OCI-LY1 (cell line): Measurements from ENCODE around the gene ENTPD8.

ENCODE experiments used
- CTCF ChIP-seq: fragments of 200-600 bp; sonication (generic), shearing (Covaris generic); IDR thresholded peaks from 2 replicates; pipeline ENCODE4 v1.5.1; 2017; ENCODE audit warnings: mild to moderate bottlenecking, antibody characterized with exemption, low read length, moderate library complexity, mixed read lengths
- EZH2 ChIP-seq: fragments of 200-600 bp; sonication (generic), shearing (Covaris generic); IDR thresholded peaks from 2 replicates; pipeline ENCODE4 v1.8.0; 2017; ENCODE audit warnings: borderline replicate concordance, mixed run types, mild to moderate bottlenecking, antibody characterized with exemption, low read length, moderate library complexity, mixed read lengths

- no peak for TF ChIP-seq CTCF
- no peak for TF ChIP-seq EZH2
Measured at GRCh38 chr9:137405677-137406081, 35.5 kb downstream of the ENTPD8 start.
